Activated T-cell treated with anti-CD3 and anti-CD28 coated beads, Interleukin-2, amount 50 U/mL, for 24 hours (primary cell): ENCODE results near the gene WRNIP1.
A peak's percentile ranks its signal among the peaks of the same experiment; 100 is the strongest.

Experiments
- DNase-seq: peaks from one replicate; pipeline ENCODE4 v3.0.0-alpha.2; 2020
- H3K27ac Mint-ChIP-seq: 2 replicates; pipeline ENCODE4 v1.8.0; 2020; ENCODE audit warnings: mild to moderate bottlenecking, mixed read lengths
- H3K27me3 Mint-ChIP-seq: 2 replicates; pipeline ENCODE4 v1.8.0; 2020; ENCODE audit warnings: mixed read lengths
- H3K36me3 Mint-ChIP-seq: 2 replicates; pipeline ENCODE4 v1.8.0; 2020; ENCODE audit warnings: low read depth, mixed read lengths
- H3K4me1 Mint-ChIP-seq: 2 replicates; pipeline ENCODE4 v1.8.0; 2020; ENCODE audit warnings: low read depth, mixed read lengths
- H3K4me3 Mint-ChIP-seq: 2 replicates; pipeline ENCODE4 v1.8.0; 2020; ENCODE audit warnings: mild to moderate bottlenecking, moderate library complexity, mixed read lengths
- H3K9me3 Mint-ChIP-seq: 2 replicates; pipeline ENCODE4 v1.8.0; 2020; ENCODE audit warnings: mixed read lengths

Gene WRNIP1

DNA sequence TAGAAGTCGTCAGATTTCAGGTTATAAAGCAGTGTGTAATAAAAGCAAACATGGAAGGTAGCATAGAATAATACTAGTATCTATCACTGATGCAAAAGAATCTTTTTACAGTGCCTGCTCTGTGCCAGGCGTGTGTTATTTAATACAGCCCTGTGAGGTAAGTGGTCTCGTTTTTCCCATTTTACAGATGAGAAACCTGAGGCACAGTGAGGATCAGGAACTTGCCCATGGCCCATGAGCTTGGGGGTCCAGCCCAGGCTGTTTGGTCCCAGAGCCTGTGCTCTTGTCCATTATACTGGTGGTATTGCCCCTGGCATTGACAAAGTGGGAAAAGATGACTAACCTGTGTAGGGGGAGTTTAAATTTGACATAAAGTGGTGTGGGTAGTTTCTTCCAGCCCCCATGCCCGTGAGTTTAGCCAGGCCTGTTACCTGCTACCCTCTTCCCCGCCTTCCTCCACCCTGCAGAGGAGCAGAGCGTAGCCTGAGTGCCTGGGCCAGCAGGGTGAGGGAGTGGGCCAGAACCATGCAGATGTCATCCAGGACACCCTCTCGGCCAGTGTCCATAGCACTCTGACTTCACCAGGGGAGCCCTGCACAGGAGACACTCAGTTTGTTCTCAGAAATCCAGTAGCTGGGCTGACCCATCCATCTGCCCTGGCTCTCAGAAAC lies 16.6 kb downstream of the WRNIP1 start:
- H3K4me3 Mint-ChIP-seq, result no peak overlapping the region

DNA sequence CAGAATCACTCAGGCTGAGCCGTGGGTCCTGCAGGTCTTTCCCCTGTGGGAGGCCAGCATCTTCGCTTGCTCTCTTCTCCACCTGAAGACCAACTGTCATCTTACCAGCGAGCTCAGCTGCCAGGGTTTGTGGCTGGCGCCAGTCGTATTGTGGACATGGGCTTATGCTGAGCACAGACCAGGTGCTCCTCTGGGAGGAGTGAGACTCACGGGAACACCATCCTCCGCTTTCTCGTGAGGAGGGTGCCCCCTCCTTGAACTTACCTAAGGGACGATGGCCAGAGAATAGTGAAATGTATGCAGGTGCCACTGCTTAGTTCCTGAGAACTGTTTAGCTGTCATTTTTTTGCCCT lies 17.1 kb downstream of the WRNIP1 start:
- no peaks in the 10 kb centered on the region for H3K9me3 Mint-ChIP-seq
- H3K27ac Mint-ChIP-seq, result no peak overlapping the region
- H3K27me3 Mint-ChIP-seq, result no peaks in the 10 kb centered on the region
- no peak for DNase-seq
- H3K4me1 Mint-ChIP-seq, result peaks cover 17% of the 10 kb centered on the region
- H3K4me3 Mint-ChIP-seq, result no peak overlapping the region
- H3K36me3 Mint-ChIP-seq, result peaks cover 96% of the 10 kb centered on the region

More for the DNA sequence above, 16.6 kb downstream of the WRNIP1 start:
- no peaks in the 10 kb centered on the region for H3K27me3 Mint-ChIP-seq
- H3K9me3 Mint-ChIP-seq, result no peaks in the 10 kb centered on the region
- H3K4me1 Mint-ChIP-seq, result peaks cover 17% of the 10 kb centered on the region
- H3K36me3 Mint-ChIP-seq, result peaks cover 97% of the 10 kb centered on the region
- DNase-seq, result no peak
- H3K27ac Mint-ChIP-seq, result no peak overlapping the region

DNA sequence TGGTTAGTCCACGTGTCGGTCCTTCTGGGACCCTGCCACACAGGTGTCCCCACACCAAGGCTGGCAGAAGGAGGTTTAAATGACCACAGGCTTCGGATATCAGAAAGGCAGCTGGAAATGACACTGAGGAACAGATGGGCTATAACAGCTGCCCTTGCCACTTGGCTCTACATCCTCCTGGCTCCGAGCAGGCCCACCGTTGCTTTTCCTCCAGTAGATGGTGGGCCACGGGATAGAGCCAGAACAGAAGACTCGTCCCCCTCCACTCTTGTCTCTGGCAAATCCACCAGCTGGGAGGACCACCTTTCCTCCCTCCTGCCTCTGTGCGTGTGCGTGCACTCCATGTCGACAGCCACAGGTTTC lies 17.6 kb downstream of the WRNIP1 start:
- Mint-ChIP-seq H3K4me3 (no peak overlapping the region), H3K27me3 (no peaks in the 10 kb centered on the region), H3K9me3 (no peaks in the 10 kb centered on the region), H3K36me3 (peaks cover 96% of the 10 kb centered on the region), H3K27ac (peak overlapping the region; percentile 11), H3K4me1 (peaks cover 13% of the 10 kb centered on the region)
- DNase-seq, result no peak

DNA sequence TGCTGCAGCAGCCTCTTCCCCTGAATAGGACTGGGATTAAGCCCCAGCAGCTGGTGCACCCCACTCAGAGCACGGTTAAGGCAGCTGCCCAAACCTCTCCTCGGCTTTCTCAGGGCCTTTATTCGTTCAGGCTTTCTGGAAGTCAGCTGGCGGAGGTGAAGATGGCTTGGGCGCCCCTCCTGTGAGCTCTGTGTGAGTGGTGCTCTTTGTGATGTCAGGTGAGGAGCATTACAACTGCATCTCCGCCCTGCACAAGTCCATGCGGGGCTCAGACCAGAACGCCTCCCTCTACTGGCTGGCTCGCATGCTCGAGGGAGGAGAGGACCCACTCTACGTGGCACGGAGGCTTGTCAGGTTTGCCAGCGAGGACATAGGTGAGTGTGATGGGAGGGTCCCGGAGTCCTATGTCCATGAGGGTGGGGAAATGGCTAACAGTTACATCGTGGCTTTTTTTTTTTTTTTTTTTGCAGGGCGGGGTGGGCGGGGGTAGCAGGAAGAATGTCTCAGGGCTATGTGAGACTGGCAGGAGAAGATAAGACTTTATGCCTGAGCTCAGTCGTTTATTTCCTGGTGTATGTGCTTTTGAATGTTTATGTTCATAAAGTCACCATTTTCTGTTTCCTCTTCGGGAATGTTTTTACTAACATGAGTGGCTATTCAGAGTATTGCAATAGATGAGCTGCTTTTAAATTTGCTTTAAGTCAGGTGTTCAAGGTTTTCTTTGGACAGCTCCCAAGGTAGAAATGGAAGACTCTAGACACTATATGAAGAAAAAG lies 18.2 kb downstream of the WRNIP1 start:
- Mint-ChIP-seq H3K27ac (no peak overlapping the region), H3K27me3 (no peaks in the 10 kb centered on the region), H3K36me3 (peaks cover 94% of the 10 kb centered on the region), H3K9me3 (no peaks in the 10 kb centered on the region), H3K4me1 (peaks cover 13% of the 10 kb centered on the region), H3K4me3 (no peak overlapping the region)
- DNase-seq, result no peak

DNA sequence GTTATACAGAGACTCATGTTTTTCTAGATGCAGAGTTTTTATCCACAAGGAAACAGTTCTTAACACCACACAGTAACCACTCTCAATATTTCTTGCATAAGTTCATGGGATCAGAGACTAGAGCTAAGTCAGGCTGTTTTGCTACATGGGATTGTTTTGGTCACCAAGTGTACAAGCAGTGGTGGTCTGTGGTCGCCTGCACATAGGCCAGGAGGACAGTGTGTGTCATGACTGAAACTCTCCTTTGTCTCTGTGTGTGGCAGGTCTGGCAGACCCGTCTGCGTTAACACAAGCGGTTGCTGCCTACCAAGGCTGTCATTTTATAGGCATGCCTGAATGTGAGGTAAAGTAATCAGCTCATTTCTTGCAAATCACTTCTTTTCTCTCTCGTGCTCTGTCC lies 18.9 kb downstream of the WRNIP1 start:
- peaks cover 88% of the 10 kb centered on the region for H3K36me3 Mint-ChIP-seq
- H3K9me3 Mint-ChIP-seq, result no peaks in the 10 kb centered on the region
- no peaks in the 10 kb centered on the region for H3K27me3 Mint-ChIP-seq
- DNase-seq, result no peak
- H3K4me1 Mint-ChIP-seq, result peaks cover 15% of the 10 kb centered on the region
- H3K27ac Mint-ChIP-seq, result no peak overlapping the region
- no peak overlapping the region for H3K4me3 Mint-ChIP-seq

DNA sequence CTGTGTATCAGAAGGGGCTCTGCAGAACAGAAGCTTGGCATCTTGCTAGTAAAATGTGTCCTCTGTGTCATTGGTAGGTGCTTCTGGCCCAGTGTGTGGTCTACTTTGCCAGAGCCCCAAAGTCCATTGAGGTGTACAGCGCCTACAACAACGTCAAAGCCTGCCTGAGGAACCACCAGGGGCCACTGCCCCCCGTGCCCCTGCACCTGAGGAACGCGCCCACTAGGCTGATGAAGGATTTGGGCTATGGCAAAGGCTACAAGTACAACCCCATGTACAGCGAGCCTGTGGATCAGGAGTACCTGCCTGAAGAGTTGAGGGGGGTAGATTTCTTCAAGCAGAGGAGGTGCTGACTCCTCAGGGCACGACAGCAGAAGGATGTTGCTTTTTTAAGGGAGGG lies 19.7 kb downstream of the WRNIP1 start:
- H3K27ac Mint-ChIP-seq, result no peak overlapping the region
- no peaks in the 10 kb centered on the region for H3K27me3 Mint-ChIP-seq
- peaks cover 84% of the 10 kb centered on the region for H3K36me3 Mint-ChIP-seq
- DNase-seq, result no peak
- peaks cover 19% of the 10 kb centered on the region for H3K4me1 Mint-ChIP-seq
- no peaks in the 10 kb centered on the region for H3K9me3 Mint-ChIP-seq
- no peak overlapping the region for H3K4me3 Mint-ChIP-seq

DNA sequence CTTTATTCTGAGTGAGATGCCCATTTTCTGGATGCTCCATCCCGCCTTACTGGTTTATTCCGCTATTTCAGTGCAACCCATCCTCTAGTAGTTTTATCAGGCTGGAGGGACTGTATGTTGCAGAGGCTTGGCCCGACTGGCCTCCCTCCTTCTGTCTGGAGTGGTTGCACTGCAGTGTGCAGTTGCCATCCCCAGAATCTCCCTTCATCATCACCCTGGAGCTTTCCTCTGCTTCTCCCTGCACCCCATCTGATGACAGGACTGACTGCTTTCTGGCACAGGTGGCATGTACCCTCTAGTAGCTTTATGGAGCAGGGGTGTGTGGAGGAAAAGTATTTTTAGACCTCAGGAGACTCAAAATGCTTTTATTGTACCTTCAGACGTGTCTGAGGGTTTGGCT lies 21.1 kb downstream of the WRNIP1 start:
- peaks cover 27% of the 10 kb centered on the region for H3K4me1 Mint-ChIP-seq
- no peaks in the 10 kb centered on the region for H3K9me3 Mint-ChIP-seq
- H3K27me3 Mint-ChIP-seq, result no peaks in the 10 kb centered on the region
- DNase-seq, result no peak
- H3K27ac Mint-ChIP-seq, result no peak overlapping the region
- H3K4me3 Mint-ChIP-seq, result no peak overlapping the region
- H3K36me3 Mint-ChIP-seq, result peaks cover 70% of the 10 kb centered on the region

DNA sequence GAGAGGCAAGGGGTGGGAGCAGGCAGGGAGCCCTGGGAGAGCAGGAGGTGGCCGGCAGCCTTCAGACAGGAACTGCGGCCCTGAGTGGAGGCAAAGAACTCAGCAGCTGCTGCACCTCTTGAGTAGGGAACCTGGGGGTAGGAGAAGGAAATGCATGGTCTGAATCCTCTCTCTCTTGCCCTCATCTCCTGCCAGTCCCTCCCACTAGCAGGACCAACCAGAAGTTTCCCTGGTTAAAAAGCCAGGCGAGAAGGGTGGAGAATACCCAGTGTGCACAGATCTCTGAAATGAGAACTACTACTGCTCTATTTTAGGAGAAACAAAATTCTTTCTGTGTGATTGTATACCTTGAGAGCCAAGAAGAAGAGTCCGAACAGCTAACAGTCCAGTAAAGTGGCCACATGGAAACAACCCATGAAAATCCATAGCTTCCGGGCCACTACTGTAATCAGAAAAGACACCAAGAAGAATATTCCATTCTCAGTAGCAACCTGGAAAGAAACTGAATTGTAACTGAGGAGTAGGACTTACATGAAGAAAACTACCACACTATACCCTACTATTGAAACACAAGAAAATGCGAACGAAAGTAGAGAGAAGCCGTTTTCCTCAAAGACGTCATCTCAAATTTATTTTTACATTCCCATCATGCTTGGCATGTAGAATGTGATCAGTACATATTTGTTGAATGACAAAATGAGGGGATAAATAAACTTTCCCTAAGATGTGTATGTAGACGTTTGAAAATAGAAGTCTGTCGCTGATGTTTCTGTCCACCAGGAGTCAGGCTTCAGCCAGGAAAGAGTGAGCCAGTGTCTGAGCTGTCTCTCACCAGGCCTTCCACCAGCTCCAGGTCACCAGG lies 25.6 kb downstream of the WRNIP1 start:
- Mint-ChIP-seq H3K27ac (no peak overlapping the region), H3K36me3 (peaks cover 34% of the 10 kb centered on the region), H3K4me1 (peaks cover 49% of the 10 kb centered on the region), H3K4me3 (no peak overlapping the region), H3K9me3 (no peaks in the 10 kb centered on the region), H3K27me3 (no peaks in the 10 kb centered on the region)
- DNase-seq, result no peak

DNA sequence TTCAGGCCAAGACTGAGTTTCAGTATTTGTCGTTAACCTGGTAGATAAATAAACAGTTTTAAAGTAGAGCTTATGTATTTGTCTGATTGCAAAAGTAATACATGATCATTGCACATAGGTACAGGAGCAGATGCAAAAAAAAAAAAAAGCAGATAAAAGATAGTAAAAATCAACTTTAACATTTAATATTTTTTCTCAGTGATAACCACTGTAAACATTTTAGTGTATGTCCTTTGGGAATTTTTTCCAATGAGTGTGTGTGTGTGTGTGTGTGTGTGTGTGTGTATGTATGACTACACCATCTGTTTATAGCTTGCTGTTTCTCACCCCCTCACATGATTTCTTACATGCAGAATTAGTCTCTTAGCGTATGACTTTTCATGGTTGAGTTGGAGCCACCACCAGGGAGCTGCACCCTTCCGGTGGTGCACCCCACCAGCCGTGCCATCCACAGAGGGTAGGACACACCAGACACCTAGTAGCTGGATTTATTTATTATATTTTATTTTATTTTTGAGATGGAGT lies 26.3 kb downstream of the WRNIP1 start:
- peaks cover 53% of the 10 kb centered on the region for H3K4me1 Mint-ChIP-seq
- H3K4me3 Mint-ChIP-seq, result no peak overlapping the region
- DNase-seq, result no peak
- H3K27me3 Mint-ChIP-seq, result no peaks in the 10 kb centered on the region
- H3K9me3 Mint-ChIP-seq, result no peaks in the 10 kb centered on the region
- H3K36me3 Mint-ChIP-seq, result peaks cover 27% of the 10 kb centered on the region
- H3K27ac Mint-ChIP-seq, result no peak overlapping the region

DNA sequence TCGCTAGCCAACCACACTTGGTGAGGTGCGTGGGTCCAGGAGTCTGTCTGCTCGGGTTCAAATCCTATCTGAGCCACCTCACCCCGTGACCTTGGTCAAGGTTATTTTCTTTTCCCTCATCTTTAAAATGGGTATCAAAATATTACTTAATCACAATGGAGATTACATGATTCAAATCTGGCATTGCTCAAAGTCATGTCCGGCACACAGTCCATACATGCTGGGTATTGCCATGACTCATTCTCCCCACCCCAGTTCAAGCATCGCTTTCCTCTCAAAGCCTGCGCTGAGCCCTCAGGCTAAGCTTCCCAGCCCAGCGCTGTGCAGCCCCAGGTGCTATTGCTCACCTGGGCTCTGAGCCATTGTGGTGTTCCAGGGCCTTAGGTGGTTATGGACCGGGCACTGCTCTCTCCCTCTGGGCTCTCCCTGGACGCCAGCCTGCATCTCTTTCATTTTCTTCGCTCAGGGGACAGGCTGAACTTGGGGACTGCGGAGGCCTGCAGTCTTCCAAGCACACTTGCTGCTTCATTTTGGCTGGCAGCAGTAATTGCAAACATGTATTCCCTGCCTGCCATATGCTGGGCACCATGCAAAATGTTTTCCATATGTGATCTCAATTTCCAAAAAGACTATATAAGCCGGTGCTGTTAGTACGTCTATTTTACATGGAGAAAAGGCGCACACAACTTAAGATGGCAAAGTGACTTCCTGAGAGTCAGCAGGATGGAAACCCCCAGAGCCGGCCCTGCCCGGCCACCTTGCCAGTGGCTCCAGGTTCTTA lies 27.3 kb downstream of the WRNIP1 start:
- H3K27ac Mint-ChIP-seq, result peak overlapping the region; percentile 93
- peaks cover 63% of the 10 kb centered on the region for H3K4me1 Mint-ChIP-seq
- H3K9me3 Mint-ChIP-seq, result no peaks in the 10 kb centered on the region
- H3K36me3 Mint-ChIP-seq, result peaks cover 22% of the 10 kb centered on the region
- H3K27me3 Mint-ChIP-seq, result no peaks in the 10 kb centered on the region
- H3K4me3 Mint-ChIP-seq, result no peak overlapping the region
- no peak for DNase-seq

DNA sequence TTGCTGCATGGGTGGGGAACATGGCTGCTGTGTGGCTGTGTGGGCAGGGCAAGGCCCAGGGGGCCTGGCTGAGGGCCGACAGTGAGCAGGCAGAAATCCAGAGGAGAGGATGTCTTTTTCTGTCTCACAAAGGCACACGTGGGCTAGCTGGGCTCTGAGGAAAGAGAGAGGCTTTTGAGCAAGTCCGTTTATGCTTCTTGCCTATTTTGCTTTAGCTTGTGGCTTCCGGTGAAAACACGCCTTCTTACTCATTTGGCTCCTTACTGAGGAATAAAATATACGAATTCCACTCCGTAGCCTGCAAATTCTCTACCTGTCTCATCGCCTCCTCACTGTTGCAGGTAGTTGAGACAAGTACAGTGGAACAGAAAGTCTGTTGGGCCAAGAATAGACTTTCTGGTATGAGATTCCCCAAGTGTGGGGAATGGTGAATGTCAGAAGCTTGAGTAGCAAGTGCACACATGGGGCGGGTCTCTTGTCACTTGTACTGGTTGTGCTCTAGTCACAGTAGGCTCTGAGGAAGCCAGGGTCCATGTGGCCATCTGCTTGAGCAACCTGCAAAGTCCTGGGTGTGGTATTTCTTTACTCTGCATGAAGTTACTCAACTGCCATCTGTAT lies 28.4 kb downstream of the WRNIP1 start:
- Mint-ChIP-seq H3K27me3 (no peaks in the 10 kb centered on the region), H3K4me1 (peaks cover 67% of the 10 kb centered on the region), H3K4me3 (peak overlapping the region; percentile 54), H3K9me3 (no peaks in the 10 kb centered on the region), H3K36me3 (peaks cover 16% of the 10 kb centered on the region), H3K27ac (peak overlapping the region; percentile 93)
- peak; percentile 49 for DNase-seq

DNA sequence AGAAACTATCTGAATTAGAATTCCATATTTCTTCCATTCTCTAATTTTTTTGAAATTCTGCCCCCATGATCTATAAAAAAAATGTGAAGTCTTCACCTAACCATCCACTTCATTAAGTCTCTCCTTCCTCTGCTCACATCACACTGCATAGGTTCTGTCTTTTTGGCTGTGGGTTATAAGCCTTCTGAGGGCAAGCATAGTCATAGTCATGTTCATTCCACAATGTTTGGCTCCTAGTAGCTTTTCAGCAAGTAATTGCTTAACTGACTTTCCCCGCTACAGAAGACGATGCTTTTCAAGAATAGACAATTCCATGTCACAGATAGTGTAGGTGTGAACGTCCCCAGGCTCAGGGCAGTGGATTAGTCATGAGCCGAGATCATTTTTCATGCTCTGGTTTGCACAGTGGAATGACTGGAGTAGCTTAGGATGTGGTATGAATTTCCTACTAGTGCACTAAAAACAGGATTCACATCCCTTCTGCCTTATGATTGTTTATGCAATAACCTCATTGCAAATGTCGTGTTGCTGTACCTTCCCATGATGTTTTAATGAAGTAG lies 29.1 kb downstream of the WRNIP1 start:
- peaks cover 13% of the 10 kb centered on the region for H3K36me3 Mint-ChIP-seq
- peaks cover 64% of the 10 kb centered on the region for H3K4me1 Mint-ChIP-seq
- no peak overlapping the region for H3K4me3 Mint-ChIP-seq
- no peaks in the 10 kb centered on the region for H3K27me3 Mint-ChIP-seq
- H3K27ac Mint-ChIP-seq, result peak overlapping the region; percentile 93
- no peak for DNase-seq
- no peaks in the 10 kb centered on the region for H3K9me3 Mint-ChIP-seq

DNA sequence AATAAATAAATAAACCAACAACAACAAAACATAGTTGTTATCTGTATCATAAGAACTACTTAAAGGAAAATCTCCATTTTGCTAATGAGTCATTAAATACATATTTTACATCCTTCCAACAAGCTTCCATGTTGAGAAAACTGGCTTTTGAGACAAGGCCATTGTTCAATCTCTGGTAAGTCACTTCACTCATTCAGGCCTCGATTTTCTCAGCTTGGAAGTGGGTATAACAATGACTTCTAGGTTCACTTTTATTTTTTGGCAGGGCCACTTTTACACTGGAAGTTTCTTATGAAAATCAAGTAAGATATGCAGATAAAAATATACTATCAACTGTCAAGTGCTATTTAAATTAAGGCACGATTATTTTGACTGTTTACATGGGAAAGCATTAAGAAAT lies 30.0 kb downstream of the WRNIP1 start:
- no peak overlapping the region for H3K27ac Mint-ChIP-seq
- no peak for DNase-seq

More for the DNA sequence above, 30.0 kb downstream of the WRNIP1 start:
- Mint-ChIP-seq H3K9me3 (no peaks in the 10 kb centered on the region), H3K4me3 (no peak overlapping the region), H3K36me3 (peaks cover 11% of the 10 kb centered on the region), H3K4me1 (peaks cover 71% of the 10 kb centered on the region), H3K27me3 (no peaks in the 10 kb centered on the region)
